GM21515 (cell line): ENCODE measurements around the gene PTPRG.

Experiments used
- ATAC-seq: cut with Tn5 transposase; IDR thresholded peaks from one replicate; pipeline ENCODE4 v1.9.1; 2021; ENCODE audit not compliant: unreplicated experiment

The PTPRG gene

GRCh38 chr3:62132027-62132602 lies 570.7 kb downstream of the PTPRG start:
- no peak for ATAC-seq

DNA sequence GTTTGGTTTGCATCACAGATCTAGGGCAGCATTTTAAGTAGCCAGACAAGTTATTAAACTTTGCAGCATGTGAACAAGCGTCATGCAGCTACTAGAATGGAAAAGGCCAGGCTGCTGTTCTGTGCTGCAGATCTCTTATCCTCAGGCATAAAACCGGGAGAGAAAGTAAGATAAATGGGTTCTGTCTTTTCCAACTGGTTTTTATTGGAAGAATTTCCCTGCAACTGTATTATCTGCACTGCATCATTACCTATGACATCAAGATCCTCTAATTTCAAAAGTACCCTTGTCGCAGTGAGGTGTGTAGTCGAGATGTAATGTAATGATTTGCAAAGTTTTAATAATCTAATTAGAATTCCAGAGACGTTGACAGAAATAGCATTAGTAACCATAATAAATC lies 571.6 kb downstream of the PTPRG start:
- no peak for ATAC-seq

- no peak for ATAC-seq
Measured at GRCh38 chr3:62134061-62134496, 572.7 kb downstream of the PTPRG start.

DNA sequence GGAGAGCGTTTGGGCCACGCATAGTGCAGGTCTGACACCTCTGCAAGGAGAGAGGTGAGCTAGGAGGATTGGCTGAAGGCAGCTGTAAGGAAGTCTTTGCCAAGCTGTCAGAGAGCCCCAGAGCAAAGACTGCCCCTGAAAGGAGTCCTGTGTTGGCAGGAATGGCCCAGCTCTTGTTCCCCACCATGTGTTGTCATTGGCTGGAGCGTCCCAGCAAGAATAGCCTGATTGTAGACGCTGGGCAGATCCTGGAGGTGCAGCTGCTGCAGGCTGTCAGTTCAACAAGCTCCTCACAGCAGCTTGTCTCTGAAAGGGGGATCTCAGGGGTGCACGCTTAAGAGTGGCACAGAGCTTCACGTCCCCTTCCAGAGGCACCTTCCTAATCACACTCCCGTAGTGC lies 574.4 kb downstream of the PTPRG start:
- ATAC-seq: no peak

- ATAC-seq: no peak
Measured at GRCh38 chr3:62139957-62140356, 578.6 kb downstream of the PTPRG start.

DNA sequence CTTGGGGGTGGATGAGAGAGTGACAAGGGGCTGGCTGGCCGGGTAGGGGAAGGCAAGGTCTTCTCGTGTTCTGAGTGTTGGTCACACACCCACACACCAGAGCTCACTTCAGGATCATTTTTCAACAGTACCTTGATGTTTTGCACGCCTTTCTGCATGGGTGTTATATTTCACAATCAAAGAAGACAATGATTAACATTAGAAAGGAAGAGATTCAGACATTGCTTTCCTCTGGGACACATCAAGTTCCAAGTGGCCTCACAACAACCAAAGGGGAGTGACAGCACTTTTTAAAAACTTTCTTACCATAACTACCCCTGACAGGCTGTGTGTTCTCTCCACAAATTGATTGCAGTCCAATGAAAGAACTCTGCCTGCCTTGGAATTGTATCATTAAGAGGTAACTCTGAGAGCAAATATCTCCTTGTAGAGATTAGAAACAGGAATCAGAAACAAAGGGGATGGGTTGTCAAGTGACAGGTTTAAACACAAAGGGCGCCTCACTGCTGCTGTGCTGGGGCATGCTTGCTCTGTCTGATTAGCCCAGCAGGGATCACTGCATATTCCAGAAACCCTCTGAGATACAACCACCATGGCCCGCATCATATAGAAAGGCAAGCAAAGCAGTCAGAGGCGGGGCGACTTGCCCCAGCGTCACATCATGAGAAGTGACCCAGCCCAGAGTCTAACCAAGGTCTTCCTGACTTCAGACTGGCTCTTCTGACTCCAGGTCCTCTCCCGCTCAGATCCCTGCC lies 581.1 kb downstream of the PTPRG start:
- ATAC-seq: no peak

DNA sequence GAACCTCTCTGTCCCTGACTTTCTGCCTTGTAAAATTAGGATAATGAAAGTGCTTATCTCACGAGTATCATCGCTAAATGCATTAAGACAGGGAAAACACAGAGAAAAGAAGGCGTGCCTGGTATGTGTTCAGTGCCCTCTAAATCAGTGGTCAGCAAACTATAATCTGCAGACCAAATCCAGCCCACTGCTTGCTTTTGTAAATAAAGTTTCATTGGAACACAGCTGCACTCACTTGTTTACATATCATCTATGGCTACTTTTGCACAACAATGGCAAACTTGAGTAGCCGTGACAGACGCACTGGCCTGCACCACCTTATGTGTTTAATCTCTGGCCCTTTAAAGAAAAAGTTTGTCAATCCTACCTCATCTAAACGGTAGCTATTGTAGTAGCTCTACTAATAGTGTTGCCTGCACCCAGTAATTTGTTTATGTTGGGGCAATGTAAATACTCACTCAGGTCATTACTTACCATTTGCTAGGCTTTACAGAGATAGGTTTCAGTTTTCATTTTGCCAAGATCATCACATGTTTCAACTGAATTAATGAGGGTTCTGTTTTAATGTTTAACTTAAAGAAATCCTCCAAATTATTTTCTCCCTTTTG lies 582.6 kb downstream of the PTPRG start:
- no peak for ATAC-seq

GRCh38 chr3:62144482-62144881 lies 583.1 kb downstream of the PTPRG start:
- no peak for ATAC-seq

- ATAC-seq: no peak
Measured at GRCh38 chr3:62145086-62145757, 583.9 kb downstream of the PTPRG start.

- ATAC-seq: no peak
Measured at GRCh38 chr3:62149539-62149938, 588.2 kb downstream of the PTPRG start.

DNA sequence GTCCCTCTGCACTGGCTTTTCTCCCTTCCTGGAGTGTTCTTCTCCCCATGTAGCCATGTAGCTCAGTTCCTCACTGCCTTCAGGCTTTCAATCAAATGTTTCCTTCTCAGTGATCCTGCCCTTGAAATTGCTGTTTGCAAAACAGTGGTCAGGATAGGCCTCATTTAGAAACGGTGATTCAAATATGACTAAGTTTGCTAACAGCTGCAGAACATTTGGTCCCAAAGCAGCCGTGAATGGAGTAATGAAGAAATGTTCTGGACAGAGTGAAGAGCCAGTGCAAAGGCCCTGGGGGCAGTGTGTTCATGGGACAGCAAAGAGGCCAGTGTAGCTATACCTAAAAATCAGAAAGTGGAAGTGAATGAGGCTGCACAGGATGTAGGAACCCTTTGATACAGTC lies 588.6 kb downstream of the PTPRG start:
- no peak for ATAC-seq

DNA sequence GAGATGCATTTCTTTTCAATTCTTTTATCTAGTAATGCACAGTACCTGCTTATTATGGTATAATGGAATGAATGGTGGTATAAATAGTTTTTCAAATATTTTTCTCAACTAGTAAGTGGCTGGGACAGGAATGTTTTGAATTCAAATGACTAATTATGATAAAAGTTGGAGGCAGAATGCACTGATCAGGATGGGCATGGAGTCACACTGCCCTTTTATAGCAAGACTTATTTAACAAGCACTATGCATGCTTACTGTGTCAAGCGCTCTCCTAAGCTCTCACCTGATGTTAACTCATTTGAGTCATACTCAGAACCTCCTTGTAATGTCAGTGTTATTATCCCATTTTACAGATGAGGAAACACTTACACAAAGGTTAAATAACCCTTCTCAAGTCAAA lies 590.2 kb downstream of the PTPRG start:
- ATAC-seq: no peak

GRCh38 chr3:62153231-62153630 lies 591.9 kb downstream of the PTPRG start:
- ATAC-seq: no peak

DNA sequence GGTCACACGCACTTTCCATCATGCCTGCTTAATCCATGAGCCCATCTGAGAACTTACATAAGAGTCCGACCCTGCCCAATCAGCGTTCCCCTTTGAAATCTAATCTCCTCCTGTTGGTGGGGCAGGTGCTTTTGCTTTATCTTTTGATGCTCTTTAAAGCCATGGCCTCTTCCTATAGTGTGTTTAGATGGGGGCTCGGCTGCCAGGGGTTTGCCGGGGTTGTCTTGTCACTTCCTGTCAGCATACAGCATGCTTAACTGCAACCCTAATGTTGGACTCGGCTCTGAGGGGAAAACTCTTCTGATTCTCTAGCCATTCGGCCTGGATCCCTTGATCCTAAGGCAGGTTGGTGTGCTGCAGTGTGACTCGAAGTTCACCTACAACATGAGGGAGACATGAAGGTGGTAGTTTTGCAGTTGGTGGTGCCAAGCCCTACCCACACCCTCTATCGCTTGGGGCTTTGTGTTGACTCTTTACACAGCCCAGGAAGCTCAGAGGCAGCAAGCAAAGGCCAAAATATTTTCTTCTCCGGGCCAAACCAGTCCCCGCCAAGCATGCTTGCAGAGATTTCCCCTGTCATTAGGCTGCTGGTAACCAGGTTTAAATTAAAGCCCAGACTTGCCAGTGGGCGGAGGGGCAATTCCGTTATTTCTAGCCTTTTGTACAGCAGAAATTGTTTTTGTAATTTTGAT lies 593.2 kb downstream of the PTPRG start:
- no peak for ATAC-seq

DNA sequence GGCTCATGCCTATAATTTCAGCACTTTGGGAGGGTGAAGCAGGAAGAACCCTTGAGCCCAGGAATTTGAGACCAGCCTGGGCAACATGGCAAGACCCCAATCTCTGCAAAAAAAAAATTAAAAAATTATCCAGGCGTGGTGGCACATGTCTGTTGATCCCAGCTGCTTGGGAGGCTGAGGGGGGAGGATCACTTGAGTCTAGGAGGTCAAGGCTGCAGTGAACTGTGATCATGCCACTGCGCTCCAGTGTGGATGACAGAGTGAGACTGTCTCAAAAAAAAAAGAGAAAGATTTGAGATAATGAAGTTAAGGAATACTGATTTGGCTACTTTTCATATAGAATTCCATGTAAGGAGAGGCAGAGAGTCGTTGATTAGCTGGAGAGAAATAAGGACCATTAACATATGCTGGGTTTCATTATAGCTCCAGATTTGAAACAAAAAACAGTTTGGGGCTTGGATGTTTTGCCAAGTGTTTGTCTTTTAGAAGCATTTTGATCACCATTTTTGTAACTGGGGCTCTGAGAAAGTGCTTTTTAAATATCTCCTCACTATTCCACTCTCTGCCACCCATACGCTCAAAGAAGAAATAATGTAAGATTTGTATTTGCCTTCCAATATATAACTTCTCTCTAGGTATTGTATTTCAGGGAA lies 597.8 kb downstream of the PTPRG start:
- no peak for ATAC-seq

DNA sequence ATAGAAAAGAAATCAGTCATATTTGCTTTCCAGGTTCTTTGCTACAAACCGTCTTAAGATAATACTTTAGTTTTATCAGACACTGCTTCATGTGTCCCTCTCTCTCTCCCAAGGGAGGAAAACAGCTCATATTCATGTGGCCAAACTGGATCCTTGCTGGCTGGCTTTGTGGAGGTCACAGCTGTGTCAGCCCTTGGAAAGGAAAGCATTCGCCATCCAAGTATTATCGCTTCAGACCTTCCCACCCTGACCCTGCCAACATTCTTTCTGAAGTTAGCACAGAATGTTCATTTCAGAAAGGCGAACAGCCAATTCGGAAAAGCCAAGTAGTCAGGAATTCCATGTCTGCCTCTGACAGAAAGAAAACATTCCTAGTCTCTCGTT lies 598.3 kb downstream of the PTPRG start:
- ATAC-seq: no peak

DNA sequence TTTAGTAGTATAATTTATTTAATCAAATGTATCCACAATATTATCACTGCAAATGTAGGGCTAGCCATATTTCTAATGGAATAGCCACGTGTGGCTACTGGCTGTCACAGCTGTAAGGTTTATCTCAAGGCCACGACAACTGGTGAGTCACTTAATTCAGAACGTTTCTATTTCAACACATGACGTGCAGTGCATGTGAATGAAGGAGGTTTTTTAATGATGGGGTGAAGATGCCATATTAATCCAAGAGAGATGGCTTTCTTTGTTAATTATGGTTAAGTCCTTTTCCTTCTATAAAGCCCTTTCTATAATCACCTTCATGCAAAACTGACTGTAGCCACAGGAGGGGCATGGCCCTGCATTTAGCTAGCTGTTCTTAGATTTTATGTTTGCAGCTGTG lies 600.0 kb downstream of the PTPRG start:
- no peak for ATAC-seq

GRCh38 chr3:62164196-62164595 lies 602.8 kb downstream of the PTPRG start:
- no peak for ATAC-seq

DNA sequence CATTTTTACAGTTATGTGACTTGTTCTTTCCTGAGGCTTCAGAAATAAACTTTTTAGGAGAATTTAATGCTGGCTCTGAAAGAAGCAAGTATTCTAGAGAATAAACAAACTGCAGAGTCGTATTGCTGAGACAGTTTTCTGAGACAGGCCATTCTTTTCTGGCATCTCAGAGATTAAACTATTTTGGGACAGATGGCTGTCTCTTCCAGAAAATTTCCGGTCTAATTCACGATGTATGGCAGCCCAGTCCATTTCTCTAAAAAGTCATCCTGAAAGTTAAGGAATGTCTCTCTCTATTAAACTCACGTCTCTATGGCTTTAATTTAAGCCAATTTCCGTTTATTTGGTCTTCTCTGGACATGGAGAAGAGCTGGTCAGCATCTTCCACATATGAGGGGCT lies 603.4 kb downstream of the PTPRG start:
- no peak for ATAC-seq

DNA sequence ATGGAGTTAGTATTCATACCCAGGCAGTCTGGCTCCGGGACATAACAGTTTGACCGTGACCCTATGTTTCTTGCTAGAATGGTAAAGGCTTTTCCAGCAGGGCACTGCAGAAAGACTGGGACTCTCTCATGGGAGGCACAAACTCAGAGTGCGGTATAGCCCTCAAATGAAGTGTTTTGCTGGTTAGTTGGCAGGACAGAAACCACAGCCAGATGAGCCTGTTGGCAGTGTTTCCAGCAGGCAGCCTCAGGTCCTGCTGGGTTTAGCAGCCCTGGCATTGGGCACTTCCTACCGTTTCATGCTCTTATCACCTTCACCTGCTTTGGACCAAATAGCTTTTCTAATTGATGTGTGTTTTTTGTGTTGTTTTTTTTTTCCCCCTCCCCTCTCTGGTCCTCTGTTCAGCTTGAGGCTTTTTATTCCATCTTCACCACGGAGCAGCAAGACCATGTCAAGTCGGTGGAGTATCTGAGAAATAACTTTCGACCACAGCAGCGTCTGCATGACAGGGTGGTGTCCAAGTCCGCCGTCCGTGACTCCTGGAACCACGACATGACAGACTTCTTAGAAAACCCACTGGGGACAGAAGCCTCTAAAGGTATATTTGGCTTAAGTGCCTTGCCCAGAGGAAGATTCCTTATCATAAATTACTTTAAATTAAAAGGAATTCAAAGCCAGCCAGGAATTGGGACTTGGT lies 606.3 kb downstream of the PTPRG start:
- no peak for ATAC-seq
